WTC11 (cell line): Measurements from ENCODE around the gene SLC25A39. TPM values are rescaled to one million over a fixed set of nuclear protein-coding genes. Genes with fewer than 3 reads are reported as not detected.

Experiments used
- ATAC-seq: fragments of 200-7000 bp; cut with Tn5 transposase; 2 replicates; pipeline ENCODE4 v1.10.0; 2021; ENCODE audit warnings: mild to moderate bottlenecking, moderate library complexity
- CTCF ChIA-PET: fragments of 300-600 bp; sonication (Branson Sonifier 250); formaldehyde crosslinking; loops from one replicate; lab custom pipeline; 2021; ENCODE audit warnings: antibody characterized with exemption; lab: Charles Lee
- POLR2A ChIA-PET: fragments of 350-600 bp; sonication (Branson Sonifier 250); formaldehyde crosslinking; loops from one replicate; lab custom pipeline; 2021; ENCODE audit warnings: antibody characterized with exemption; lab: Charles Lee
- DNase-seq: peaks from one replicate; pipeline ENCODE4 v3.0.0; 2021; ENCODE audit warnings: low spot score
- H3K27ac Mint-ChIP-seq: 2 replicates; pipeline ENCODE4 v1.8.0; 2021; ENCODE audit warnings: mixed read lengths
- H3K27me3 Mint-ChIP-seq: 2 replicates; pipeline ENCODE4 v1.8.0; 2021; ENCODE audit warnings: low read depth, mild to moderate bottlenecking, moderate library complexity, mixed read lengths
- H3K36me3 Mint-ChIP-seq: 2 replicates; pipeline ENCODE4 v1.8.0; 2021; ENCODE audit warnings: mixed read lengths
- H3K4me1 Mint-ChIP-seq: 2 replicates; pipeline ENCODE4 v1.8.0; 2022; ENCODE audit warnings: mixed read lengths
- H3K4me3 Mint-ChIP-seq: 2 replicates; pipeline ENCODE4 v1.8.0; 2021; ENCODE audit warnings: mild to moderate bottlenecking, moderate library complexity, mixed read lengths
- H3K9me3 Mint-ChIP-seq: 2 replicates; pipeline ENCODE4 v1.8.0; 2021; ENCODE audit warnings: mixed read lengths
- CDX4 ChIP-seq: fragments of 250-450 bp; sonication (Bioruptor Pico); IDR thresholded peaks from 2 replicates; pipeline ENCODE4 v1.9.0; 2021; ENCODE audit warnings: moderate library complexity, mild to moderate bottlenecking, inconsistent platforms, borderline replicate concordance
- CREB1 ChIP-seq: sonication (generic); formaldehyde crosslinking; IDR thresholded peaks from 2 replicates; pipeline ENCODE4 v1.8.0; 2023; ENCODE audit warnings: mild to moderate bottlenecking, missing genetic modification reagents
- E2F1 ChIP-seq: sonication (generic); formaldehyde crosslinking; IDR thresholded peaks from 2 replicates; pipeline ENCODE4 v1.8.0; 2022; ENCODE audit warnings: mild to moderate bottlenecking, missing genetic modification reagents
- E2F5 ChIP-seq: sonication (generic); formaldehyde crosslinking; IDR thresholded peaks from 2 replicates; pipeline ENCODE4 v1.8.1; 2022; ENCODE audit warnings: mild to moderate bottlenecking, moderate library complexity, missing genetic modification reagents
- EMX1 ChIP-seq: fragments of 250-450 bp; sonication (Bioruptor Pico); IDR thresholded peaks from 2 replicates; pipeline ENCODE4 v1.8.0; 2021; ENCODE audit warnings: mild to moderate bottlenecking
- FOXK1 ChIP-seq: sonication (generic); formaldehyde crosslinking; IDR thresholded peaks from 2 replicates; pipeline ENCODE4 v1.8.0; 2022; ENCODE audit warnings: mild to moderate bottlenecking, moderate library complexity, missing genetic modification reagents
- FOXP1 ChIP-seq: sonication (generic); formaldehyde crosslinking; IDR thresholded peaks from 2 replicates; pipeline ENCODE4 v1.8.0; 2022; ENCODE audit warnings: missing genetic modification reagents, mild to moderate bottlenecking, moderate library complexity, borderline replicate concordance
- MXD4 ChIP-seq: fragments of 250-450 bp; sonication (Bioruptor Pico); IDR thresholded peaks from 2 replicates; pipeline ENCODE4 v1.8.0; 2021; ENCODE audit warnings: mild to moderate bottlenecking, moderate library complexity, borderline replicate concordance
- NFATC4 ChIP-seq: fragments of 250-450 bp; sonication (Bioruptor Pico); IDR thresholded peaks from 2 replicates; pipeline ENCODE4 v1.9.0; 2021; ENCODE audit warnings: mild to moderate bottlenecking
- NR2C2 ChIP-seq: sonication (generic); formaldehyde crosslinking; IDR thresholded peaks from 2 replicates; pipeline ENCODE4 v1.8.0; 2022; ENCODE audit warnings: mild to moderate bottlenecking, missing genetic modification reagents
- NR3C1 ChIP-seq: sonication (generic); formaldehyde crosslinking; conservative IDR thresholded peaks from 2 replicates; pipeline ENCODE4 v1.8.1; 2023; ENCODE audit warnings: low read depth, mild to moderate bottlenecking, missing genetic modification reagents
- PRRX2 ChIP-seq: fragments of 250-450 bp; sonication (Bioruptor Pico); IDR thresholded peaks from 2 replicates; pipeline ENCODE4 v1.8.0; 2021; ENCODE audit warnings: mild to moderate bottlenecking
- RELA ChIP-seq: sonication (generic); formaldehyde crosslinking; IDR thresholded peaks from 2 replicates; pipeline ENCODE4 v1.8.1; 2022; ENCODE audit warnings: missing genetic modification reagents, mild to moderate bottlenecking, borderline replicate concordance
- RORB ChIP-seq: fragments of 250-450 bp; sonication (Bioruptor Pico); IDR thresholded peaks from 2 replicates; pipeline ENCODE4 v1.9.0; 2021; ENCODE audit warnings: mild to moderate bottlenecking
- SOX15 ChIP-seq: fragments of 250-450 bp; sonication (Bioruptor Pico); IDR thresholded peaks from 2 replicates; pipeline ENCODE4 v1.9.0; 2021; ENCODE audit warnings: mild to moderate bottlenecking
- TEAD1 ChIP-seq: sonication (generic); formaldehyde crosslinking; IDR thresholded peaks from 2 replicates; pipeline ENCODE4 v1.8.0; 2022; ENCODE audit warnings: mild to moderate bottlenecking, missing genetic modification reagents
- ZBTB21 ChIP-seq: sonication (generic); formaldehyde crosslinking; IDR thresholded peaks from 2 replicates; pipeline ENCODE4 v1.8.1; 2023; ENCODE audit warnings: mild to moderate bottlenecking, missing genetic modification reagents, borderline replicate concordance
- ZMAT4 ChIP-seq: fragments of 250-450 bp; sonication (Bioruptor Pico); IDR thresholded peaks from 2 replicates; pipeline ENCODE4 v1.9.0; 2021; ENCODE audit warnings: mild to moderate bottlenecking
- ZNF416 ChIP-seq: fragments of 250-450 bp; sonication (Bioruptor Pico); IDR thresholded peaks from 2 replicates; pipeline ENCODE4 v1.9.0; 2021; ENCODE audit warnings: mild to moderate bottlenecking, inconsistent platforms
- total RNA-seq: library from RNA; stranded (reverse); gene quantifications from 3 replicates; pipeline ENCODE4 v1.2.3, GENCODE V29; 2021
- TF ChIP-seq, protein P1 (sequence below): sonication (generic); formaldehyde crosslinking; IDR thresholded peaks from 2 replicates; pipeline ENCODE4 v1.8.1; 2023; ENCODE audit warnings: mild to moderate bottlenecking, missing genetic modification reagents
- TF ChIP-seq, protein P2 (sequence below): sonication (generic); formaldehyde crosslinking; IDR thresholded peaks from 2 replicates; pipeline ENCODE4 v1.8.0; 2022; ENCODE audit warnings: missing genetic modification reagents
- TF ChIP-seq, protein P3 (sequence below): fragments of 250-450 bp; sonication (Bioruptor Pico); IDR thresholded peaks from 2 replicates; pipeline ENCODE4 v1.9.0; 2021; ENCODE audit warnings: mild to moderate bottlenecking

SLC25A39 gene
- total RNA-seq, 1 experiment from 2014 or later: 271 TPM

DNA sequence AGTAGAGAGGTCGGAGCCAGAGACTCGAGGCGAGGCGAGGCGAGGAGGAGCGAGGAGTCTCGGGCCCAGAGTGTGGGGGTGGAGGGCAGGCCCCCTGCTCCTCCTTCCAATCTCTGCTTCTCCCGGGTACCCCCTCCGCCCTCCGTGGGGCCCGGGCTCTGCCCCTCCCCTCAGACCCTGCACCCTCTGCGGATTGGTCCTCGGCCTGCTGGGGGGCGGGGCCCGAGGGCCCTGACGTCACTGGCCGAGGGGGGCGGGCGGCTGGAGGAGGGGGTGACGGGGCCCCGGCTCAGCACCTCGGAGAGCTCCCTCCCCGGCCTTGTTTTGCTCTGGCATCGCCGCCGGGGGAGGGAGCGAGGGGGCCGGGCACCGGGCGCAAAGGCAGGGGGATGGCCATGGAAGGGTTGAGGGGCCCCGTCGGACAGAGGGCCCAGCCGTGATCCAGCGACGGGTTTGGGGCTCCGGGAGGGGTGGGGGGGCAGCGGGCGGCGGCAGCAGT, 16.3 kb downstream of the SLC25A39 start, which contains the start of gene RUNDC3A (continued):
- TF ChIP-seq MXD4 (no peak), EMX1 (CRISPR knock-in tag) (no peak), ZMAT4 (CRISPR knock-in tag) (no peak), NR2C2 (CRISPR knock-in tag) (no peak), RELA (0 out of 2 replicates have a peak, but pooled peaks have one; percentile 41), RORB (CRISPR knock-in tag) (no peak), CREB1 (CRISPR knock-in tag) (peak; percentile 22; the same call in 1 of the 2 replicates), ZNF416 (CRISPR knock-in tag) (no peak), E2F5 (CRISPR knock-in tag) (peak; percentile 44; the same call in 1 of the 2 replicates)
- TF ChIP-seq, protein P1, sequence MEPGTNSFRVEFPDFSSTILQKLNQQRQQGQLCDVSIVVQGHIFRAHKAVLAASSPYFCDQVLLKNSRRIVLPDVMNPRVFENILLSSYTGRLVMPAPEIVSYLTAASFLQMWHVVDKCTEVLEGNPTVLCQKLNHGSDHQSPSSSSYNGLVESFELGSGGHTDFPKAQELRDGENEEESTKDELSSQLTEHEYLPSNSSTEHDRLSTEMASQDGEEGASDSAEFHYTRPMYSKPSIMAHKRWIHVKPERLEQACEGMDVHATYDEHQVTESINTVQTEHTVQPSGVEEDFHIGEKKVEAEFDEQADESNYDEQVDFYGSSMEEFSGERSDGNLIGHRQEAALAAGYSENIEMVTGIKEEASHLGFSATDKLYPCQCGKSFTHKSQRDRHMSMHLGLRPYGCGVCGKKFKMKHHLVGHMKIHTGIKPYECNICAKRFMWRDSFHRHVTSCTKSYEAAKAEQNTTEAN (CRISPR knock-in tag): no peak

- H3K27ac Mint-ChIP-seq: peak overlapping the region; percentile 10; the same call in 1 of the 2 replicates
- POLR2A ChIA-PET: interaction anchor here (0.6 to 1.0 kb wide), 6 partner anchors 9 to 86 kb away, joined by 3 to 6 read pairs (median 3); no protein-coding TSS in a partner anchor
- peak; percentile 76 for DNase-seq
- TF ChIP-seq TEAD1 (CRISPR knock-in tag): no peak
- no peak for TF ChIP-seq NR3C1 (CRISPR knock-in tag)
- TF ChIP-seq PRRX2 (CRISPR knock-in tag): no peak
- TF ChIP-seq, protein P2, sequence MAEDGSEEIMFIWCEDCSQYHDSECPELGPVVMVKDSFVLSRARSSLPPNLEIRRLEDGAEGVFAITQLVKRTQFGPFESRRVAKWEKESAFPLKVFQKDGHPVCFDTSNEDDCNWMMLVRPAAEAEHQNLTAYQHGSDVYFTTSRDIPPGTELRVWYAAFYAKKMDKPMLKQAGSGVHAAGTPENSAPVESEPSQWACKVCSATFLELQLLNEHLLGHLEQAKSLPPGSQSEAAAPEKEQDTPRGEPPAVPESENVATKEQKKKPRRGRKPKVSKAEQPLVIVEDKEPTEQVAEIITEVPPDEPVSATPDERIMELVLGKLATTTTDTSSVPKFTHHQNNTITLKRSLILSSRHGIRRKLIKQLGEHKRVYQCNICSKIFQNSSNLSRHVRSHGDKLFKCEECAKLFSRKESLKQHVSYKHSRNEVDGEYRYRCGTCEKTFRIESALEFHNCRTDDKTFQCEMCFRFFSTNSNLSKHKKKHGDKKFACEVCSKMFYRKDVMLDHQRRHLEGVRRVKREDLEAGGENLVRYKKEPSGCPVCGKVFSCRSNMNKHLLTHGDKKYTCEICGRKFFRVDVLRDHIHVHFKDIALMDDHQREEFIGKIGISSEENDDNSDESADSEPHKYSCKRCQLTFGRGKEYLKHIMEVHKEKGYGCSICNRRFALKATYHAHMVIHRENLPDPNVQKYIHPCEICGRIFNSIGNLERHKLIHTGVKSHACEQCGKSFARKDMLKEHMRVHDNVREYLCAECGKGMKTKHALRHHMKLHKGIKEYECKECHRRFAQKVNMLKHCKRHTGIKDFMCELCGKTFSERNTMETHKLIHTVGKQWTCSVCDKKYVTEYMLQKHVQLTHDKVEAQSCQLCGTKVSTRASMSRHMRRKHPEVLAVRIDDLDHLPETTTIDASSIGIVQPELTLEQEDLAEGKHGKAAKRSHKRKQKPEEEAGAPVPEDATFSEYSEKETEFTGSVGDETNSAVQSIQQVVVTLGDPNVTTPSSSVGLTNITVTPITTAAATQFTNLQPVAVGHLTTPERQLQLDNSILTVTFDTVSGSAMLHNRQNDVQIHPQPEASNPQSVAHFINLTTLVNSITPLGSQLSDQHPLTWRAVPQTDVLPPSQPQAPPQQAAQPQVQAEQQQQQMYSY: peak; percentile 66
- TF ChIP-seq ZNF416 (CRISPR knock-in tag): no peak
- 0 out of 2 replicates have a peak, but pooled peaks have one; percentile 15 for TF ChIP-seq FOXK1 (CRISPR knock-in tag)
- peak; percentile 55; the same call in 1 of the 2 replicates for TF ChIP-seq FOXP1
- TF ChIP-seq NFATC4 (CRISPR knock-in tag): no peak
- no peak for TF ChIP-seq SOX15
- TF ChIP-seq, protein P1 (CRISPR knock-in tag): no peak
- TF ChIP-seq E2F1 (CRISPR knock-in tag): no peak
- no peak for TF ChIP-seq ZBTB21 (CRISPR knock-in tag)
- TF ChIP-seq CDX4 (CRISPR knock-in tag): no peak
- TF ChIP-seq, protein P3, sequence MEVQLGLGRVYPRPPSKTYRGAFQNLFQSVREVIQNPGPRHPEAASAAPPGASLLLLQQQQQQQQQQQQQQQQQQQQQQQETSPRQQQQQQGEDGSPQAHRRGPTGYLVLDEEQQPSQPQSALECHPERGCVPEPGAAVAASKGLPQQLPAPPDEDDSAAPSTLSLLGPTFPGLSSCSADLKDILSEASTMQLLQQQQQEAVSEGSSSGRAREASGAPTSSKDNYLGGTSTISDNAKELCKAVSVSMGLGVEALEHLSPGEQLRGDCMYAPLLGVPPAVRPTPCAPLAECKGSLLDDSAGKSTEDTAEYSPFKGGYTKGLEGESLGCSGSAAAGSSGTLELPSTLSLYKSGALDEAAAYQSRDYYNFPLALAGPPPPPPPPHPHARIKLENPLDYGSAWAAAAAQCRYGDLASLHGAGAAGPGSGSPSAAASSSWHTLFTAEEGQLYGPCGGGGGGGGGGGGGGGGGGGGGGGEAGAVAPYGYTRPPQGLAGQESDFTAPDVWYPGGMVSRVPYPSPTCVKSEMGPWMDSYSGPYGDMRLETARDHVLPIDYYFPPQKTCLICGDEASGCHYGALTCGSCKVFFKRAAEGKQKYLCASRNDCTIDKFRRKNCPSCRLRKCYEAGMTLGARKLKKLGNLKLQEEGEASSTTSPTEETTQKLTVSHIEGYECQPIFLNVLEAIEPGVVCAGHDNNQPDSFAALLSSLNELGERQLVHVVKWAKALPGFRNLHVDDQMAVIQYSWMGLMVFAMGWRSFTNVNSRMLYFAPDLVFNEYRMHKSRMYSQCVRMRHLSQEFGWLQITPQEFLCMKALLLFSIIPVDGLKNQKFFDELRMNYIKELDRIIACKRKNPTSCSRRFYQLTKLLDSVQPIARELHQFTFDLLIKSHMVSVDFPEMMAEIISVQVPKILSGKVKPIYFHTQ (CRISPR knock-in tag): no peak
These were observed 17.0 kb downstream of the SLC25A39 start for GRCh38 chr17:44307387-44308186.

More at GRCh38 chr17:44307387-44308186, 17.0 kb downstream of the SLC25A39 start:
- ATAC-seq: peak; percentile 75
- Mint-ChIP-seq H3K27me3 (peaks cover 3% of the 10 kb centered on the region), H3K9me3 (no peaks in the 10 kb centered on the region), H3K4me3 (peak overlapping the region; percentile 69), H3K4me1 (peaks cover 35% of the 10 kb centered on the region), H3K36me3 (peaks cover 4% of the 10 kb centered on the region; the same call in 1 of the 2 replicates)
- CTCF ChIA-PET: interaction anchor here (0.9 to 2.5 kb wide), 15 partner anchors 9 to 249 kb away, joined by 3 to 20 read pairs (median 6); partner anchors contain the start of genes FAM171A2, FZD2, GRN and SLC25A39
